Breast epithelium (tissue), 4 donors: ENCODE measurements around the gene NR3C2. TPM values are rescaled to one million over a fixed set of nuclear protein-coding genes. Genes with fewer than 3 reads are reported as not detected.
"Not testable (repeated sequence)": the region's sequence is repeated elsewhere in the genome, so short reads cannot be mapped to it uniquely, and the experiment has no call there.

Experiments
- DNase-seq, 2 donors: peaks; one replicate each; pipeline ENCODE4 v3.0.0-alpha.2; 2019; ENCODE audit warnings: low spot score in 2 of 2
- H3K27ac ChIP-seq, 2 donors: fragments of 200-600 bp; sonication (generic) in 1 of 2; one replicate each; pipeline ENCODE4 v1.5.1; 2016 to 2019; ENCODE audit warnings: mild to moderate bottlenecking in 1 of 2
- H3K27me3 ChIP-seq, 2 donors: fragments of 200-600 bp; sonication (generic) in 1 of 2; one replicate each; pipeline versions ENCODE4 v1.5.1 to v1.6.0; 2017 to 2019; ENCODE audit warnings: control low read depth in 1 of 2, mild to moderate bottlenecking in 1 of 2
- H3K36me3 ChIP-seq: fragments of 200-600 bp; one replicate; pipeline ENCODE4 v1.5.1; 2019
- H3K4me1 ChIP-seq, 2 donors: fragments of 200-600 bp; sonication (generic); one replicate each; pipeline ENCODE4 v1.5.1; 2016 to 2019; ENCODE audit warnings: control low read depth in 1 of 2
- H3K4me3 ChIP-seq, 3 donors: fragments of 200-600 bp; sonication (generic); 1 replicate in 2 of 3; 2 replicates in 1 of 3; pipeline ENCODE4 v1.5.1; 2016 to 2019; ENCODE audit warnings: mild to moderate bottlenecking in 3 of 3, moderate library complexity in 2 of 3
- H3K9me3 ChIP-seq, 2 donors: fragments of 200-600 bp; sonication (generic) in 1 of 2; one replicate each; pipeline ENCODE4 v1.5.1; 2016 to 2019; ENCODE audit warnings: control low read depth in 1 of 2
- CTCF ChIP-seq, 3 donors: fragments of 450-650 bp; IDR thresholded peaks; one replicate each; pipeline ENCODE4 v1.5.1; 2016 to 2017; ENCODE audit warnings: antibody characterized with exemption in 3 of 3, mild to moderate bottlenecking in 3 of 3, moderate library complexity in 3 of 3
- POLR2A ChIP-seq: fragments of 450-650 bp; IDR thresholded peaks from one replicate; pipeline ENCODE4 v1.6.1; 2016; ENCODE audit warnings: antibody characterized with exemption, mild to moderate bottlenecking, moderate library complexity
- POLR2AphosphoS5 ChIP-seq, 3 donors: sonication (generic); formaldehyde crosslinking; IDR thresholded peaks; one replicate each; pipeline ENCODE4 v1.6.1; 2017; ENCODE audit warnings: antibody characterized with exemption in 3 of 3
- intact Hi-C: fragments of 100-400 bp; cut with DNase I; formaldehyde crosslinking; loops from one replicate; pipeline ENCODE4 v1.15.1; 2023; ENCODE audit warnings: low total_unique reads
- total RNA-seq, 3 donors: library from RNA; depleted of rRNA; stranded (reverse); fragments of >200 nt; gene quantifications; one replicate each; pipeline ENCODE4 v1.1.0, GENCODE V29; 2016

Gene NR3C2
- total RNA-seq, 3 donors from 2014 or later: 8.0 to 39.5 (median 13.8) TPM

- Histone ChIP-seq H3K27ac (peak overlapping the region; percentile 34 to 45), H3K4me1 (no peaks in the 10 kb centered on the region), H3K36me3 (no peaks in the 10 kb centered on the region), H3K9me3 (no peaks in the 10 kb centered on the region), H3K4me3 (no peak overlapping the region), H3K27me3 (no peaks in the 10 kb centered on the region)
- no peak for DNase-seq
- no peak for TF ChIP-seq CTCF (IDR thresholded peaks at IDR 0.05)
- TF ChIP-seq POLR2A: no peak
- TF ChIP-seq POLR2AphosphoS5 (IDR thresholded peaks at IDR 0.05): no peak
- intact Hi-C loops: no loop called here
Observed at GRCh38 chr4:148203056-148203898, 238.9 kb downstream of the NR3C2 start.

DNA sequence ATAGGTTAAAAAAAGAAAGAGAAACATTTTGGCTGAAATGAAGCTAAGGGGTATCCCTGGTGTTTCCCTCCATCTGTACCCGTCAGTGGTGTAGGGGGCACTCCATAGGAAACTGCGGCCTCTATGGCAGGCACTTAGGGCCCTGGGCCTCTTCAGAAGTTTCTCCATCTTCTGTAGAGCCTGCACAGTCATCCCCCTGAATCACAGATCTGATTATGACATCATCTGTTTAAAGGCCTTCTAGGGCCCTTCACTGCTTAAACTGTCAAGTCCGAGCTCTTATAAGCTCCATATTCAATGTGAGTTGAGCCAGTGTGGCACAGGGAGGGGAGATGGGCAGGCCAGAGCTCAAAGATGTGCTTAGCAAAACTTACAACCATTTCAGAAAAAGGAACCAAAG, 241.3 kb downstream of the NR3C2 start:
- TF ChIP-seq CTCF (IDR thresholded peaks at IDR 0.05) (no peak), POLR2AphosphoS5 (IDR thresholded peaks at IDR 0.05) (no peak), POLR2A (no peak)
- H3K9me3 ChIP-seq: no peaks in the 10 kb centered on the region
- intact Hi-C loops: no loop called here

GRCh38 chr4:148196164-148196563, 246.1 kb downstream of the NR3C2 start:
- intact Hi-C loops: no loop called here
- Histone ChIP-seq H3K27me3 (no peaks in the 10 kb centered on the region), H3K27ac (no peak overlapping the region), H3K9me3 (no peaks in the 10 kb centered on the region), H3K36me3 (no peaks in the 10 kb centered on the region), H3K4me3 (no peak overlapping the region), H3K4me1 (no peaks in the 10 kb centered on the region)
- TF ChIP-seq POLR2AphosphoS5 (IDR thresholded peaks at IDR 0.05) (no peak), CTCF (IDR thresholded peaks at IDR 0.05) (no peak), POLR2A (no peak)
- no peak for DNase-seq

More for the DNA sequence above, 241.3 kb downstream of the NR3C2 start:
- Histone ChIP-seq H3K4me3 (no peak overlapping the region), H3K27me3 (no peaks in the 10 kb centered on the region), H3K36me3 (no peaks in the 10 kb centered on the region), H3K4me1 (no peaks in the 10 kb centered on the region), H3K27ac (no peak overlapping the region)
- DNase-seq: no peak

GRCh38 chr4:148192526-148192925, 249.7 kb downstream of the NR3C2 start:
- H3K4me1 ChIP-seq: no peaks in the 10 kb centered on the region
- intact Hi-C loops: no loop called here
- H3K36me3 ChIP-seq: no peaks in the 10 kb centered on the region
- TF ChIP-seq POLR2A (no peak), CTCF (IDR thresholded peaks at IDR 0.05) (no peak), POLR2AphosphoS5 (IDR thresholded peaks at IDR 0.05) (no peak)
- DNase-seq: no peak
- H3K27me3 ChIP-seq: no peaks in the 10 kb centered on the region
- H3K4me3 ChIP-seq: no peak overlapping the region
- H3K9me3 ChIP-seq: no peaks in the 10 kb centered on the region
- H3K27ac ChIP-seq: no peak overlapping the region

- H3K27me3 ChIP-seq, H3K4me1 ChIP-seq, DNase-seq, intact Hi-C loops, H3K36me3 ChIP-seq, H3K4me3 ChIP-seq, H3K27ac ChIP-seq, H3K9me3 ChIP-seq: not testable (repeated sequence)
Observed at GRCh38 chr4:148187454-148188222, 254.6 kb downstream of the NR3C2 start.
